Pulmonary artery endothelial cell (primary cell): ENCODE measurements around the gene MCEMP1. TPM values are rescaled to one million over a fixed set of nuclear protein-coding genes. Genes with fewer than 3 reads are reported as not detected.

ENCODE experiments used
- DNase-seq: peaks from one replicate; pipeline ENCODE4 v3.0.0-alpha.2; 2011; ENCODE audit warnings: low read depth, low spot score
- total RNA-seq: library from RNA; depleted of rRNA; stranded (reverse); fragments of >200 nt; gene quantifications from 2 replicates; pipeline ENCODE4 v1.2.3, GENCODE V29; 2014

Gene MCEMP1
- total RNA-seq, 1 donor from 2014 or later, result not detected

- no peak for DNase-seq
Observed at GRCh38 chr19:7697721-7698287, 20.9 kb downstream of the MCEMP1 start.

GRCh38 chr19:7698583-7698982, 21.7 kb downstream of the MCEMP1 start:
- DNase-seq, result no peak

GRCh38 chr19:7699003-7699402, 22.1 kb downstream of the MCEMP1 start:
- no peak for DNase-seq

GRCh38 chr19:7699417-7700401, 22.8 kb downstream of the MCEMP1 start:
- no peak for DNase-seq

- no peak for DNase-seq
Observed at GRCh38 chr19:7701049-7701653, 24.3 kb downstream of the MCEMP1 start.

GRCh38 chr19:7701654-7702457, 25.0 kb downstream of the MCEMP1 start, which contains the start of gene FCER2:
FCER2 (minus strand) TSS chr19:7702131; CDS start chr19:7699760, 2,371 bp downstream.
- DNase-seq, result no peak

- DNase-seq, result no peak
Observed at GRCh38 chr19:7703332-7703731, 26.4 kb downstream of the MCEMP1 start.

GRCh38 chr19:7704280-7705060, 27.6 kb downstream of the MCEMP1 start:
- no peak for DNase-seq

GRCh38 chr19:7705387-7706187, 28.7 kb downstream of the MCEMP1 start:
- DNase-seq, result no peak

- DNase-seq, result no peak
Observed at GRCh38 chr19:7706188-7706954, 29.5 kb downstream of the MCEMP1 start.

- DNase-seq, result no peak
Observed at GRCh38 chr19:7706955-7707456, 30.1 kb downstream of the MCEMP1 start.

GRCh38 chr19:7709932-7710460, 33.1 kb downstream of the MCEMP1 start:
- DNase-seq, result no peak

- no peak for DNase-seq
Observed at GRCh38 chr19:7710616-7711015, 33.7 kb downstream of the MCEMP1 start.

- no peak for DNase-seq
Observed at GRCh38 chr19:7715671-7716070, 38.8 kb downstream of the MCEMP1 start.

- no peak for DNase-seq
Observed at GRCh38 chr19:7716762-7717161, 39.9 kb downstream of the MCEMP1 start.

- DNase-seq, result no peak
Observed at GRCh38 chr19:7718668-7719067, 41.8 kb downstream of the MCEMP1 start.

GRCh38 chr19:7720351-7720750, 43.5 kb downstream of the MCEMP1 start:
- no peak for DNase-seq

GRCh38 chr19:7722231-7722651, 45.4 kb downstream of the MCEMP1 start:
- DNase-seq, result no peak
